NCI-H2107 treated with DMSO at 0.1 percent for 48 hours (cell line): ENCODE results near the gene CAP2.
"Not testable (repeated sequence)": the region's sequence is repeated elsewhere in the genome, so short reads cannot be mapped to it uniquely, and the experiment has no call there.

Source experiments
- DNase-seq: peaks from one replicate; lab custom pipeline; 2025; ENCODE audit not compliant: unreplicated experiment; lab: John Stamatoyannopoulos, UW

CAP2 gene

GRCh38 chr6:17432356-17432755 lies 39.0 kb downstream of the CAP2 start:
- no peak for DNase-seq

- no peak for DNase-seq
These were observed 46.0 kb downstream of the CAP2 start for GRCh38 chr6:17439243-17439993.

GRCh38 chr6:17440811-17441210 lies 47.4 kb downstream of the CAP2 start:
- DNase-seq, result not testable (repeated sequence)

GRCh38 chr6:17442196-17442595 lies 48.8 kb downstream of the CAP2 start:
- DNase-seq, result no peak

- DNase-seq, result no peak
These were observed 53.3 kb downstream of the CAP2 start for GRCh38 chr6:17446713-17447112.

GRCh38 chr6:17448165-17448564 lies 54.8 kb downstream of the CAP2 start:
- no peak for DNase-seq

- no peak for DNase-seq
These were observed 57.0 kb downstream of the CAP2 start for GRCh38 chr6:17450397-17450796.

GRCh38 chr6:17450832-17451231 lies 57.4 kb downstream of the CAP2 start:
- DNase-seq, result no peak

GRCh38 chr6:17452096-17452495 lies 58.7 kb downstream of the CAP2 start:
- no peak for DNase-seq

GRCh38 chr6:17454316-17455005 lies 61.1 kb downstream of the CAP2 start:
- DNase-seq, result no peak

- DNase-seq, result no peak
These were observed 62.5 kb downstream of the CAP2 start for GRCh38 chr6:17455919-17456318.

- no peak for DNase-seq
These were observed 63.3 kb downstream of the CAP2 start for GRCh38 chr6:17456711-17457110.

GRCh38 chr6:17457405-17457804 lies 64.0 kb downstream of the CAP2 start:
- no peak for DNase-seq

GRCh38 chr6:17457956-17458355 lies 64.6 kb downstream of the CAP2 start:
- no peak for DNase-seq

- DNase-seq, result no peak
These were observed 65.6 kb downstream of the CAP2 start for GRCh38 chr6:17458966-17459365.

- DNase-seq, result no peak
These were observed 67.5 kb downstream of the CAP2 start for GRCh38 chr6:17460862-17461261.

- no peak for DNase-seq
These were observed 72.8 kb downstream of the CAP2 start for GRCh38 chr6:17466147-17466546.

GRCh38 chr6:17466707-17467106 lies 73.3 kb downstream of the CAP2 start:
- DNase-seq, result no peak

- no peak for DNase-seq
These were observed 75.8 kb downstream of the CAP2 start for GRCh38 chr6:17469006-17469832.

GRCh38 chr6:17470202-17470937 lies 77.0 kb downstream of the CAP2 start:
- no peak for DNase-seq

GRCh38 chr6:17470938-17471327 lies 77.5 kb downstream of the CAP2 start:
- DNase-seq, result no peak
